Endometrial microvascular endothelial cells (primary cell): ENCODE data around the gene ZBTB22. TPM values are rescaled to one million over a fixed set of nuclear protein-coding genes. Genes with fewer than 3 reads are reported as not detected.

Experiments
- in situ Hi-C: cut with HindIII; loops from 2 replicates; pipeline ENCODE4 v1.10.0; 2017; ENCODE audit warnings: low sequenced_read_pairs, low pct_unique_long_range_greater_than_20kb; ENCODE audit errors: inconsistent ontology term
- total RNA-seq: library from RNA; depleted of rRNA; stranded (reverse); fragments of >200 nt; gene quantifications from one replicate; pipeline ENCODE4 v1.2.3, GENCODE V29; 2015; ENCODE audit errors: inconsistent ontology term

ZBTB22 gene
- total RNA-seq, 1 donor from 2014 or later, result 29.3 TPM

DNA sequence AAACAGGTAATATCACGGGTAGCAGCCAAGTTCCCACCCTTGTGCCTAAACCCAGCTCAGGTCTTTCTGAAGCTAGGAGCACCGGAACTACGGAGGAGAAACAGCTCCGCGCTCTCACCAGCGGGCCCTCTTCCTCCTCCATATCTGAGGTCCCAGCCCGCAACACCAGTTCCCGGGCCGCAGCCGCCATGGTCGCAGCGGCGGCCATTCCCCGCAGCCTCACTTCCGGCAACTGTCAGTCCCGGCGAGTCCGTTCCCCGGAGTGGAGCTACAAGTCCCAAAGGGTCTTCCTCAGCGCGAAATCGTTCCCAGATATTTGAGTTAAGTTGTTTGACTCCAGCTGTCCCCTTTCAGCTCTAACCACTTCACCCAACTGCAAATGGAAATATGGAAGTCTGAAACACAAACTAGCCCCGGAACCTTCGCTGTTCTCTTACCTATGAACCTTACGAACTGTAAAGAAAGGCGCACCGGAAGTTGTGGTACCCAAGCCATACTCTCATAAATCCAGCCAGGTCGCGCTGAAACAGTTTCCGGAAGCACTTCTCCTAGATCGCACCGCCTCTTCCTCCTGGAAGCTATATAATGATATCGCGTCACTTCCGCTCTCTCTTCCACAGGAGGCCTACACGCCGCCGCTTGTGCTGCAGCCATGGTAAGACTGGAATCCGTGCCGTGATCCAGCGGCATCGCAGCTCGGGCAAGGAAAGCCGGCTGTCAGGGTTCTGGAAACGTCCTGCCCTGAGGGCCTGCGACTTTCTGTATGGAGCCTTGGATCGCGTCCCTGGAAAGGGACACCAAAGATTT, 45.9 kb downstream of the ZBTB22 start, which contains the start of the genes RPS18 and VPS52:
Gene RPS18 (plus strand): TSS at position 608 of the 807 bp plus-strand sequence. CDS start 45 bp downstream, at position 653.
Gene VPS52 (minus strand): TSS at position 409 of the 807 bp plus-strand sequence. CDS start 201 bp downstream, at position 208.
- in situ Hi-C loops, result no loop called here

DNA sequence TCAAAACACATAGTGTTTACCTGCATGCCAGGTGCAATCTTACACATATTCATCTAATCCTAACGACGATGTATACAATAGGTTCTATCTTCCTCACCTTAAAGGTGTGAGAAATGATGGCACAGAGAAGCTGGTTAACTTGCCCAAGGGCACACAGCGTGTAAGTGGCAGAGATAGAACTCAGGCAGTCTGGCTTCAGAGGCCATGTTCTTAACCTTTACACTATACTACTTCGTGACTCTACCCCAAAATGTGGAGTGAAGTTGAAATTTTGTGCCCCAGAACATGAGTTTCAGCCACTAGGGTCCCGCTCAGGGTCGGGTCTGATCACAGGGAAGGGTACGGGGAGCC, 46.5 kb downstream of the ZBTB22 start:
- in situ Hi-C loops, result no loop called here

Other genes starting within 250 kb of the ZBTB22 start
- 8.6 TPM for gene HLA-DPA1, start 244.1 kb downstream of the ZBTB22 start, total RNA-seq
- gene HLA-DPB1, start 241.8 kb downstream of the ZBTB22 start, total RNA-seq, result 36.7 TPM
- not detected for gene COL11A2, start 125.3 kb downstream of the ZBTB22 start, total RNA-seq
- 19.3 TPM for gene RXRB, start 117.1 kb downstream of the ZBTB22 start, total RNA-seq
- gene SLC39A7, start 116.9 kb downstream of the ZBTB22 start, total RNA-seq, result 102 TPM
- 6.0 TPM for gene HSD17B8, start 113.1 kb downstream of the ZBTB22 start, total RNA-seq
- 9.3 TPM for gene RING1, start 109.2 kb downstream of the ZBTB22 start, total RNA-seq
- gene VPS52, start 45.9 kb downstream of the ZBTB22 start, total RNA-seq, result 43.4 TPM
- 3,623 TPM for gene RPS18, start 45.7 kb downstream of the ZBTB22 start, total RNA-seq
- gene B3GALT4, start 40.6 kb downstream of the ZBTB22 start, total RNA-seq, result 4.0 TPM
- gene WDR46, start 28.5 kb downstream of the ZBTB22 start, total RNA-seq, result 75.1 TPM
- gene PFDN6, start 28.1 kb downstream of the ZBTB22 start, total RNA-seq, result 59.0 TPM
- 40.3 TPM for gene RGL2, start 18.8 kb downstream of the ZBTB22 start, total RNA-seq
- gene TAPBP, start 3.7 kb downstream of the ZBTB22 start, total RNA-seq, result 112 TPM
- gene DAXX, start 5.2 kb upstream of the ZBTB22 start, total RNA-seq, result 44.5 TPM
- 55.4 TPM for gene KIFC1, start 74.1 kb upstream of the ZBTB22 start, total RNA-seq
- 20.3 TPM for gene PHF1, start 93.3 kb upstream of the ZBTB22 start, total RNA-seq
- gene CUTA, start 100.4 kb upstream of the ZBTB22 start, total RNA-seq, result 117 TPM
- 1.7 TPM for gene SYNGAP1, start 102.3 kb upstream of the ZBTB22 start, total RNA-seq
- 8.1 TPM for gene ZBTB9, start 136.8 kb upstream of the ZBTB22 start, total RNA-seq